Neural cell (in vitro differentiated cells): ENCODE results near the gene PSMA2. TPM values are rescaled to one million over a fixed set of nuclear protein-coding genes. Genes with fewer than 3 reads are reported as not detected.

Experiments
- H2AFZ ChIP-seq: fragments of 200-600, 300-800 bp; sonication (generic), shearing (Covaris generic); 2 replicates; pipeline ENCODE4 v1.6.0; 2014; ENCODE audit warnings: low read depth, mild to moderate bottlenecking, antibody characterized with exemption, low read length, moderate library complexity
- H3F3A ChIP-seq: fragments of 200-600 bp; shearing (Covaris generic); 2 replicates; pipeline ENCODE4 v1.6.1; 2016; ENCODE audit warnings: mild to moderate bottlenecking, moderate library complexity, mixed read lengths, antibody characterized with exemption, low read length; ENCODE audit not compliant: insufficient read depth, poor library complexity, severe bottlenecking
- H3K27ac ChIP-seq: fragments of 200-600, 300-800 bp; sonication (generic), shearing (Covaris generic); 2 replicates; pipeline ENCODE4 v1.5.1; 2014; ENCODE audit warnings: mild to moderate bottlenecking, low read length, moderate library complexity
- H3K27me3 ChIP-seq: fragments of 300-800, 200-600 bp; sonication (generic), shearing (Covaris generic); 2 replicates; pipeline ENCODE4 v1.6.0; 2014; ENCODE audit warnings: mild to moderate bottlenecking, low read depth, low read length, moderate library complexity; ENCODE audit not compliant: insufficient read depth
- H3K36me3 ChIP-seq: fragments of 300-800, 200-600 bp; sonication (generic), shearing (Covaris generic); 2 replicates; pipeline ENCODE4 v1.5.1; 2014; ENCODE audit warnings: mild to moderate bottlenecking, antibody characterized with exemption, low read length, moderate library complexity; ENCODE audit not compliant: insufficient read depth
- H3K4me2 ChIP-seq: fragments of 300-800, 200-600 bp; sonication (generic), shearing (Covaris generic); 2 replicates; pipeline ENCODE4 v1.6.0; 2014; ENCODE audit warnings: mild to moderate bottlenecking, low read length
- H3K4me3 ChIP-seq: fragments of 300-800, 200-600 bp; sonication (generic), shearing (Covaris generic); 2 replicates; pipeline ENCODE4 v1.5.1; 2014; ENCODE audit warnings: mild to moderate bottlenecking, low read length, moderate library complexity
- H3K79me2 ChIP-seq: fragments of 200-600 bp; shearing (Covaris generic); replicated peaks from 2 replicates; pipeline ENCODE4 v1.6.0; 2014; ENCODE audit warnings: mild to moderate bottlenecking, low read length, moderate library complexity; ENCODE audit not compliant: insufficient read depth
- H3K9ac ChIP-seq: fragments of 300-800, 200-600 bp; sonication (generic), shearing (Covaris generic); 2 replicates; pipeline ENCODE4 v1.6.1; 2016; ENCODE audit warnings: mild to moderate bottlenecking, low read length, mixed read lengths
- H3K9me2 ChIP-seq: fragments of 200-600 bp; shearing (Covaris generic); 2 replicates; pipeline ENCODE4 v1.6.1; 2016; ENCODE audit warnings: mild to moderate bottlenecking, low read length, mixed read lengths; ENCODE audit not compliant: insufficient read depth
- H3K9me3 ChIP-seq: fragments of 200-600, 300-800 bp; sonication (generic), shearing (Covaris generic); 2 replicates; pipeline ENCODE4 v1.6.1; 2016; ENCODE audit warnings: mild to moderate bottlenecking, mixed run types, low read length, moderate library complexity, mixed read lengths
- H4K20me1 ChIP-seq: fragments of 200-600 bp; shearing (Covaris generic); 2 replicates; pipeline ENCODE4 v1.6.1; 2016; ENCODE audit warnings: mild to moderate bottlenecking, mixed run types; ENCODE audit not compliant: insufficient read depth
- CTCF ChIP-seq: fragments of 450-650 bp; IDR thresholded peaks from 2 replicates; pipeline ENCODE4 v1.5.1; 2014; ENCODE audit warnings: antibody characterized with exemption, mild to moderate bottlenecking, moderate library complexity; ENCODE audit not compliant: poor library complexity, severe bottlenecking
- EP300 ChIP-seq: fragments of 450-650 bp; conservative IDR thresholded peaks from 2 replicates; pipeline ENCODE4 v1.6.1; 2014; ENCODE audit warnings: antibody characterized with exemption, mild to moderate bottlenecking, moderate library complexity; ENCODE audit not compliant: poor library complexity, severe bottlenecking
- EZH2 ChIP-seq: fragments of 200-600, 300-800 bp; shearing (Covaris generic), sonication (generic); IDR thresholded peaks from 2 replicates; pipeline ENCODE4 v1.6.1; 2014; ENCODE audit warnings: antibody characterized with exemption, low read length, borderline replicate concordance, mild to moderate bottlenecking; ENCODE audit not compliant: insufficient read depth, poor library complexity, severe bottlenecking
- MXI1 ChIP-seq: fragments of 450-650 bp; conservative IDR thresholded peaks from 2 replicates; pipeline ENCODE4 v1.6.1; 2014; ENCODE audit warnings: antibody characterized with exemption, mild to moderate bottlenecking; ENCODE audit not compliant: poor library complexity, severe bottlenecking
- POLR2AphosphoS5 ChIP-seq: IDR thresholded peaks from 2 replicates; pipeline ENCODE4 v1.6.1; 2012
- RAD21 ChIP-seq: fragments of 450-650 bp; conservative IDR thresholded peaks from 2 replicates; pipeline ENCODE4 v1.6.1; 2014; ENCODE audit warnings: antibody characterized with exemption, mild to moderate bottlenecking, moderate library complexity
- REST ChIP-seq: IDR thresholded peaks from 2 replicates; pipeline ENCODE4 v1.6.1; 2012; ENCODE audit warnings: borderline replicate concordance
- SMC3 ChIP-seq: fragments of 450-650 bp; conservative IDR thresholded peaks from 2 replicates; pipeline ENCODE4 v1.6.1; 2014; ENCODE audit warnings: antibody characterized with exemption, mild to moderate bottlenecking, moderate library complexity; ENCODE audit not compliant: poor library complexity
- TAF1 ChIP-seq: IDR thresholded peaks from 2 replicates; pipeline ENCODE4 v1.6.1; 2012; ENCODE audit warnings: low read depth
- polyA plus RNA-seq: library from polyadenylated mRNA; depleted of rRNA; stranded (reverse); fragments of >200 nt; gene quantifications from 2 replicates; pipeline ENCODE4 v1.2.3, GENCODE V29; 2014

Gene PSMA2
- polyA plus RNA-seq, 1 donor from 2014 or later, result 225 TPM

- Histone ChIP-seq H2AFZ (no peak overlapping the region), H3K9ac (no peak overlapping the region), H3K79me2 (no peaks in the 10 kb centered on the region), H3K27ac (no peak overlapping the region), H3K4me2 (no peak overlapping the region), H3K4me3 (no peak overlapping the region), H3F3A (no peaks in the 10 kb centered on the region), H3K27me3 (peaks cover 11% of the 10 kb centered on the region), H3K36me3 (no peaks in the 10 kb centered on the region), H3K9me3 (no peaks in the 10 kb centered on the region), H4K20me1 (no peaks in the 10 kb centered on the region), H3K9me2 (no peaks in the 10 kb centered on the region)
- no peak for TF ChIP-seq RAD21
- no peak for TF ChIP-seq TAF1
- no peak for TF ChIP-seq SMC3
- no peak for TF ChIP-seq CTCF
- no peak for TF ChIP-seq EZH2
- TF ChIP-seq EP300, result no peak
- no peak for TF ChIP-seq MXI1
- no peak for TF ChIP-seq POLR2AphosphoS5
- TF ChIP-seq REST, result no peak
Measured at GRCh38 chr7:42883950-42884349, 48.0 kb downstream of the PSMA2 start.

GRCh38 chr7:42880392-42880791 is 51.6 kb downstream of the PSMA2 start:
- TF ChIP-seq TAF1, result no peak
- no peak for TF ChIP-seq EZH2
- no peak for TF ChIP-seq MXI1
- no peak for TF ChIP-seq CTCF
- no peak overlapping the region for H3K9ac ChIP-seq
- no peaks in the 10 kb centered on the region for H4K20me1 ChIP-seq
- no peaks in the 10 kb centered on the region for H3K36me3 ChIP-seq
- no peaks in the 10 kb centered on the region for H3K79me2 ChIP-seq
- H2AFZ ChIP-seq, result no peak overlapping the region
- no peaks in the 10 kb centered on the region for H3K9me3 ChIP-seq
- H3K4me3 ChIP-seq, result no peak overlapping the region
- no peak overlapping the region for H3K4me2 ChIP-seq
- H3K9me2 ChIP-seq, result no peaks in the 10 kb centered on the region
- no peaks in the 10 kb centered on the region for H3K27me3 ChIP-seq
- H3K27ac ChIP-seq, result no peak overlapping the region
- no peaks in the 10 kb centered on the region for H3F3A ChIP-seq
